Lower leg skin (tissue), 3 donors: ENCODE data around the gene LAMC2.

ENCODE experiments used
- CTCF ChIP-seq, 3 donors: fragments of 450-650 bp; IDR thresholded peaks; one replicate each; pipeline ENCODE4 v1.5.1; 2016; ENCODE audit warnings: antibody characterized with exemption in 3 of 3, mild to moderate bottlenecking in 3 of 3, moderate library complexity in 2 of 3
- POLR2A ChIP-seq, 2 donors: fragments of 450-650 bp; IDR thresholded peaks; one replicate each; pipeline ENCODE4 v1.6.1; 2016 to 2017; ENCODE audit warnings: antibody characterized with exemption in 2 of 2, mild to moderate bottlenecking in 1 of 2, moderate library complexity in 1 of 2

GRCh38 chr1:183139281-183139942, 46.7 kb upstream of the LAMC2 start:
- TF ChIP-seq CTCF (IDR thresholded peaks at IDR 0.05) (no peak), POLR2A (IDR thresholded peaks at IDR 0.05) (no peak)
